Glutamatergic neuron (in vitro differentiated cells): ENCODE measurements around the gene MYBBP1A. TPM values are rescaled to one million over a fixed set of nuclear protein-coding genes. Genes with fewer than 3 reads are reported as not detected.
"Not testable (repeated sequence)": the region's sequence is repeated elsewhere in the genome, so short reads cannot be mapped to it uniquely, and the experiment has no call there.

Experiments
- DNase-seq: peaks from one replicate; pipeline ENCODE4 v3.0.0; 2022
- H3K27ac Mint-ChIP-seq: one replicate; pipeline ENCODE4 v1.8.0; 2020; ENCODE audit warnings: mild to moderate bottlenecking, mixed read lengths, inconsistent platforms; ENCODE audit not compliant: unreplicated experiment
- H3K27me3 Mint-ChIP-seq: one replicate; pipeline ENCODE4 v1.8.0; 2020; ENCODE audit warnings: mild to moderate bottlenecking, moderate library complexity, mixed read lengths, inconsistent platforms; ENCODE audit not compliant: unreplicated experiment
- H3K36me3 Mint-ChIP-seq: one replicate; pipeline ENCODE4 v1.8.0; 2020; ENCODE audit warnings: mild to moderate bottlenecking, mixed read lengths, inconsistent platforms; ENCODE audit not compliant: unreplicated experiment
- H3K4me1 Mint-ChIP-seq: one replicate; pipeline ENCODE4 v1.8.0; 2020; ENCODE audit warnings: mild to moderate bottlenecking, low read depth, mixed read lengths, inconsistent platforms; ENCODE audit not compliant: unreplicated experiment
- H3K4me3 Mint-ChIP-seq: one replicate; pipeline ENCODE4 v1.8.0; 2020; ENCODE audit warnings: mild to moderate bottlenecking, mixed read lengths, inconsistent platforms; ENCODE audit not compliant: unreplicated experiment
- H3K9me3 Mint-ChIP-seq: one replicate; pipeline ENCODE4 v1.8.0; 2020; ENCODE audit warnings: mild to moderate bottlenecking, moderate library complexity, mixed read lengths, inconsistent platforms; ENCODE audit not compliant: unreplicated experiment
- CTCF ChIP-seq: fragments of 200-600 bp; sonication (generic); IDR thresholded peaks from one replicate; pipeline ENCODE4 v1.5.0; 2021; ENCODE audit not compliant: partially characterized antibody, unreplicated experiment
- total RNA-seq: library from RNA; stranded (reverse); fragmentation: NEBNext Ultra II Directional; extraction: Animal tissue kit (Norgen Biotek cat#: 25700); gene quantifications from one replicate; pipeline ENCODE4 v1.2.1, GENCODE V29; 2021; ENCODE audit not compliant: unreplicated experiment

The MYBBP1A gene
- total RNA-seq, 1 donor from 2014 or later = 44.8 TPM

DNA sequence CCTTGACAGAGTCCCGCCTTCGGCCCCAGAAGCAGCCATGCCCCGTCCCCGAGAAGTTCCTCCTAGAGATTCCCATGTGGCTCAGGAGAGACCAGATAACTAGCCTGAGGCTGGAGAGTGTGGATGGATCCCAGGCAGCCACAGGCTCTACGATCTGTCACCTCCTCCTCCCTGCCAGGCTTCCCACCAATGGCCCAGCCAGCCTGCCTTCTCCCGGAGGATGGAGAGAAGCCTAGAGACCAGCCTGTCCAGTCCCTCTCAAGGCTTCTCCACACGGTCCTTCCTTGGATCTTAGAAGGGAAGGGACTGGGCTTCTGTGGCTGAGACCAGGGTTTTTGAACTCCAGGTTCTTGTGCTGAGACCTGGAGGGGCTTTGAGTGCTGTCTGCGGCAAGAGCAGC lies 27.5 kb upstream of the MYBBP1A start:
- no peaks in the 10 kb centered on the region for H3K36me3 Mint-ChIP-seq
- TF ChIP-seq CTCF = no peak
- DNase-seq = peak; percentile 65
- H3K27ac Mint-ChIP-seq = peak overlapping the region; percentile 92
- peak overlapping the region; percentile 90 for H3K4me3 Mint-ChIP-seq
- H3K9me3 Mint-ChIP-seq = peaks cover 19% of the 10 kb centered on the region
- H3K27me3 Mint-ChIP-seq = peaks cover 28% of the 10 kb centered on the region
- peaks cover 39% of the 10 kb centered on the region for H3K4me1 Mint-ChIP-seq

- peak; percentile 50 for DNase-seq
- Mint-ChIP-seq H3K9me3 (peaks cover 19% of the 10 kb centered on the region), H3K27me3 (peaks cover 28% of the 10 kb centered on the region), H3K4me3 (peak overlapping the region; percentile 60), H3K27ac (peak overlapping the region; percentile 92), H3K36me3 (no peaks in the 10 kb centered on the region), H3K4me1 (peaks cover 39% of the 10 kb centered on the region)
- no peak for TF ChIP-seq CTCF
Observed at GRCh38 chr17:4582101-4582501, 26.9 kb upstream of the MYBBP1A start.

DNA sequence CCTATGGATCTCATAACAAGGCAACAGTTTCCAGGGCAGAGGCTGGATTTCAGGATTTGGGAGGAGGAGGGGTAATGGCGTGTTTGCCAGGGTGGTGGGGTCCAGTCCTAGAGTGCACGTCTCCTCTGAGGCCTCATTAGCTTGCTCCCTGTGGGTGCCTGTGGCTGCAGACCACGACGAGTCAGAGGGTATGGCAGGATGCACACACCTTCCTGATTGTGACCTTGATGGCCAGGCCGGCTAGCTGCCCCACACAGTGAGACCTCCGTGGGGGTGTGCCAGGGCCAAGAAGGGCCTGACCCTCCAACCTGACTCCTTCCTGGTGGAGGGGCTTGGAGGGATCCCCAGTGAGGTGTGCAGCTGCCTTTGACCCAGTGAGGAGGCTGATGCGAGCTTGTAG lies 25.1 kb upstream of the MYBBP1A start:
- Mint-ChIP-seq H3K4me1 (peaks cover 35% of the 10 kb centered on the region), H3K27ac (no peak overlapping the region), H3K36me3 (no peaks in the 10 kb centered on the region), H3K27me3 (peaks cover 24% of the 10 kb centered on the region), H3K9me3 (peaks cover 18% of the 10 kb centered on the region), H3K4me3 (no peak overlapping the region)
- DNase-seq = no peak
- TF ChIP-seq CTCF = no peak

- peaks cover 18% of the 10 kb centered on the region for H3K9me3 Mint-ChIP-seq
- TF ChIP-seq CTCF = no peak
- H3K27ac Mint-ChIP-seq = no peak overlapping the region
- peaks cover 39% of the 10 kb centered on the region for H3K4me1 Mint-ChIP-seq
- no peak overlapping the region for H3K4me3 Mint-ChIP-seq
- H3K36me3 Mint-ChIP-seq = no peaks in the 10 kb centered on the region
- H3K27me3 Mint-ChIP-seq = peaks cover 21% of the 10 kb centered on the region
- DNase-seq = no peak
Observed at GRCh38 chr17:4579678-4580077, 24.5 kb upstream of the MYBBP1A start.

DNA sequence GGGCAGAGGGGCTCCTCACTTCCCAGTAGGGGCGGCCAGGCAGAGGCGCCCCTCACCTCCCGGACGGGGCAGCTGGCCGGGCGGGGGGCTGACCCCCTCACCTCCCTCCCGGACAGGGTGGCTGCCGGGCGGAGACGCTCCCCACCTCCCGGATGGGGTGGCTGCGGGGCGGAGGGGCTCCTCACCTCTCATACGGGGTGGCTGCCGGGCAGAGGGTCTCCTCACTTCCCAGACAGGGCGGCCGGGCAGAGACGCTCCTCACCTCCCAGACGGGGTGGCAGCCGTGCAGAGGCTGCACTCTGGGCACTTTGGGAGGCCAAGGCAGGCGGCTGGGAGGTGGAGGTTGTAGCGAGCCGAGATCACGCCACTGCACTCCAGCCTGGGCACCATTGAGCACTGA lies 23.2 kb upstream of the MYBBP1A start:
- Mint-ChIP-seq H3K27me3 (peaks cover 19% of the 10 kb centered on the region), H3K4me1 (peaks cover 37% of the 10 kb centered on the region), H3K9me3 (peaks cover 18% of the 10 kb centered on the region)
- not testable (repeated sequence) for DNase-seq, H3K27ac Mint-ChIP-seq, H3K4me3 Mint-ChIP-seq, H3K36me3 Mint-ChIP-seq

- DNase-seq = no peak
- no peak for TF ChIP-seq CTCF
- H3K4me3 Mint-ChIP-seq = no peak overlapping the region
- H3K4me1 Mint-ChIP-seq = peaks cover 28% of the 10 kb centered on the region
- H3K27ac Mint-ChIP-seq = no peak overlapping the region
- no peaks in the 10 kb centered on the region for H3K36me3 Mint-ChIP-seq
- H3K27me3 Mint-ChIP-seq = peaks cover 18% of the 10 kb centered on the region
- H3K9me3 Mint-ChIP-seq = peaks cover 12% of the 10 kb centered on the region
Observed at GRCh38 chr17:4577386-4577993, 22.3 kb upstream of the MYBBP1A start.
